Lower leg skin (tissue), 3 donors: ENCODE data around the gene USP46.

Experiments used
- CTCF ChIP-seq, 3 donors: fragments of 450-650 bp; IDR thresholded peaks; one replicate each; pipeline ENCODE4 v1.5.1; 2016; ENCODE audit warnings: antibody characterized with exemption in 3 of 3, mild to moderate bottlenecking in 3 of 3, moderate library complexity in 2 of 3
- POLR2A ChIP-seq, 2 donors: fragments of 450-650 bp; IDR thresholded peaks; one replicate each; pipeline ENCODE4 v1.6.1; 2016 to 2017; ENCODE audit warnings: antibody characterized with exemption in 2 of 2, mild to moderate bottlenecking in 1 of 2, moderate library complexity in 1 of 2

DNA sequence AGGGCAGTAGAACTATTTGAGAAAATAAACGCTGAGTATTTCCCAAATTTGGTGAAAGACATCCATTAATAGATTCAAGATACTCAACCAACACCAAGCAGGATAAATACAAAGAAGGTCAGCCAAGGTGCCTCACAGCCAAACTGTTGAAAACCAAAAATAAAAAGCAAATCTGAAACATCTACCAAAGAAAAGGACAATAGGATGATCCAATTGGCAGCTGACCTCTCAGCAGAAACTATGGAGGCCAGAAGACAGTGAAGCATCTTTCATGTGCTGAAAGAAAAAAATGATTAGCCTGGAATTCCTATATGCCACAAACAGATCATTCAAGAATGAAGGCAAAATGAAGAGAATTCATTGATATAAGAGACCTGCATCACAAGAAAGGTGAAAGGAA, 44.9 kb downstream of the USP46 start:
- TF ChIP-seq POLR2A (IDR thresholded peaks at IDR 0.05) = no peak
- no peak for TF ChIP-seq CTCF (IDR thresholded peaks at IDR 0.05)
